Epithelial cell of proximal tubule (primary cell): ENCODE results near the gene LUZP1. TPM values are rescaled to one million over a fixed set of nuclear protein-coding genes. Genes with fewer than 3 reads are reported as not detected.
"Not testable (repeated sequence)": the region's sequence is repeated elsewhere in the genome, so short reads cannot be mapped to it uniquely, and the experiment has no call there.

Experiments
- DNase-seq: peaks from one replicate; pipeline ENCODE4 v3.0.0-alpha.2; 2011; ENCODE audit warnings: low read depth
- H3K4me3 ChIP-seq: 2 replicates; pipeline ENCODE4 v1.5.1; 2011; ENCODE audit warnings: low read depth, mild to moderate bottlenecking, low read length
- CTCF ChIP-seq: conservative IDR thresholded peaks from 2 replicates; pipeline ENCODE4 v1.5.1; 2012; ENCODE audit warnings: low read depth, mild to moderate bottlenecking, low read length
- total RNA-seq: library from RNA; depleted of rRNA; stranded (reverse); fragments of >200 nt; gene quantifications from 2 replicates; pipeline ENCODE4 v1.2.3, GENCODE V29; 2015

The LUZP1 gene
- total RNA-seq, 1 donor from 2014 or later = 17.6 TPM

- H3K4me3 ChIP-seq = no peak overlapping the region
- no peak for DNase-seq
- TF ChIP-seq CTCF = no peak
Observed at GRCh38 chr1:23200883-23201282, 32.2 kb upstream of the LUZP1 start.

GRCh38 chr1:23198373-23198772 is 29.7 kb upstream of the LUZP1 start:
- DNase-seq = no peak
- TF ChIP-seq CTCF = no peak
- H3K4me3 ChIP-seq = no peak overlapping the region

- no peak for TF ChIP-seq CTCF
- H3K4me3 ChIP-seq = no peak overlapping the region
- peak; percentile 46 for DNase-seq
Observed at GRCh38 chr1:23196627-23197328, 28.1 kb upstream of the LUZP1 start.

- DNase-seq = no peak
- H3K4me3 ChIP-seq = no peak overlapping the region
- no peak for TF ChIP-seq CTCF
Observed at GRCh38 chr1:23194119-23194984, 25.7 kb upstream of the LUZP1 start.

GRCh38 chr1:23193391-23194118 is 24.9 kb upstream of the LUZP1 start:
- TF ChIP-seq CTCF = no peak
- no peak overlapping the region for H3K4me3 ChIP-seq
- DNase-seq = no peak

GRCh38 chr1:23191199-23191598 is 22.5 kb upstream of the LUZP1 start:
- TF ChIP-seq CTCF = no peak
- H3K4me3 ChIP-seq = no peak overlapping the region
- no peak for DNase-seq

- not testable (repeated sequence) for H3K4me3 ChIP-seq
- DNase-seq = peak; percentile 84
Observed at GRCh38 chr1:23188936-23189452, 20.3 kb upstream of the LUZP1 start.
